GM15510 (cell line): ENCODE measurements around the gene ORM1.
"Not testable (repeated sequence)": the region's sequence is repeated elsewhere in the genome, so short reads cannot be mapped to it uniquely, and the experiment has no call there.

Experiments used
- POLR2A ChIP-seq: IDR thresholded peaks from 3 replicates; pipeline ENCODE4 v1.6.1; 2011; ENCODE audit warnings: borderline replicate concordance; ENCODE audit not compliant: insufficient read length; ENCODE audit errors: extremely low read depth

Gene ORM1

DNA sequence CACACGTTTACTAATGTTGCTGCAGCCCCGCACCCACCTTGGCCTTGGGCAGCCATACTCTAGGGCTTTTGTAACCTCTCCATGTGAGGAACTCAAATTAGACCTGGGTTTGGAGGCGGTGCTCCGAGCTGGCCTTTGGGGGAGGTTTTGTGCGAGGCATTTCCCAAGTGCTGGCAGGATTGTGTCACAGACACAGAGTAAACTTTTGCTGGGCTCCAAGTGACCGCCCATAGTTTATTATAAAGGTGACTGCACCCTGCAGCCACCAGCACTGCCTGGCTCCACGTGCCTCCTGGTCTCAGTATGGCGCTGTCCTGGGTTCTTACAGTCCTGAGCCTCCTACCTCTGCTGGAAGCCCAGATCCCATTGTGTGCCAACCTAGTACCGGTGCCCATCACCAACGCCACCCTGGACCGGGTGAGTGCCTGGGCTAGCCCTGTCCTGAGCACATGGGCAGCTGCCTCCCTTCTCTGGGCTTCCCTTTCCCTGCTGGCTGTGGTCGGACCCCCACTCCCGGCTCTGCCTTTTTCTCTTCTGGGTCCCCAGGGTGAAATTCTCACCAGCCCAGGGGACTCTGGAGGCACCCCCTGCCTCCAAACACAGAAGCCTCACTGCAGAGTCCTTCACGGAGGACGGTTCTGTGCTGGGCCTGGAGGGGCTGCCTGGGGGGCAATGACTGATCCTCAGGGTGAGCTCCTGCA lies at the start of gene ORM1:
ORM1 (plus strand) TSS at position 268 of the 701 bp plus-strand sequence; CDS start at position 304, 36 bp downstream.
- not testable (repeated sequence) for TF ChIP-seq POLR2A

DNA sequence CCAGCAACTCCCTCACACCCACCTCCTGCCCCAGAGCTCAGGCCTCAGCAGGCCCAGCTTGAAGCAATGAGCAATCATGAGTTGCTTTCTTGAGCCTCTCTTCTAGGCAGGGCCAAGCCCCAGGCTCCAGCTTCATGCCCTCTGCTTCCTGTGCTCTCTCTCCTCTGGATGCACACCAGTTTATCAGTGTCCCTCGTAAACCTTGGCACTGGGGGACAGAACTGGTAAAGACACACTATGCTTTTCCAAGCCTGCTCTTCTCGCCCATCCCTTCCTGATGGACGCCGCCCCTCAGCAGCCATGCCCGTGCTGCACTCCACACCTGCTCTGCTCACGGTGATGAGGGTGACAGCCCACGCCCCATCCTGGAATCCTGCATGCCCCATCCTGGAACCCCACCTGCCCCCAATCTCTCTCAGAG lies 49.4 kb upstream of the ORM1 start:
- TF ChIP-seq POLR2A: no peak

DNA sequence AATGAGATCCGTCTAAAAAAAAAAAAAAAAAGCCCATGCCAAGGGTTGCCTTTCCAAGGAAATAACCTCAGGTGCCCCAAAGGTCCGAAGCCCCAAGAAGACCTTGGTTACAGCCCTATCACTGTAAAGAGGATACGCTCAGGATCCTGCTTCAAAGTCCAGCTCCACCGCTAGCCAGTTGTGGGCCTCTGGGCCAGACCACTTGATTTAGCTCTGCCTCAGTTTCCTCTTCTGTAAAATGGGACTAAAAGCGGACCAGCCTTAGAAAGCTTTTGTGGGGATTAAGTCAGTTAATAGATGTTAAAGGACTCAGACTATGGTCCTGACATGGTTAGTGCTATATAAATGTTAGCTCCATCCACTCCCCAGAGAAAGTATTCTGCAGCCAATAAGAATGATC lies 48.7 kb upstream of the ORM1 start:
- no peak for TF ChIP-seq POLR2A

DNA sequence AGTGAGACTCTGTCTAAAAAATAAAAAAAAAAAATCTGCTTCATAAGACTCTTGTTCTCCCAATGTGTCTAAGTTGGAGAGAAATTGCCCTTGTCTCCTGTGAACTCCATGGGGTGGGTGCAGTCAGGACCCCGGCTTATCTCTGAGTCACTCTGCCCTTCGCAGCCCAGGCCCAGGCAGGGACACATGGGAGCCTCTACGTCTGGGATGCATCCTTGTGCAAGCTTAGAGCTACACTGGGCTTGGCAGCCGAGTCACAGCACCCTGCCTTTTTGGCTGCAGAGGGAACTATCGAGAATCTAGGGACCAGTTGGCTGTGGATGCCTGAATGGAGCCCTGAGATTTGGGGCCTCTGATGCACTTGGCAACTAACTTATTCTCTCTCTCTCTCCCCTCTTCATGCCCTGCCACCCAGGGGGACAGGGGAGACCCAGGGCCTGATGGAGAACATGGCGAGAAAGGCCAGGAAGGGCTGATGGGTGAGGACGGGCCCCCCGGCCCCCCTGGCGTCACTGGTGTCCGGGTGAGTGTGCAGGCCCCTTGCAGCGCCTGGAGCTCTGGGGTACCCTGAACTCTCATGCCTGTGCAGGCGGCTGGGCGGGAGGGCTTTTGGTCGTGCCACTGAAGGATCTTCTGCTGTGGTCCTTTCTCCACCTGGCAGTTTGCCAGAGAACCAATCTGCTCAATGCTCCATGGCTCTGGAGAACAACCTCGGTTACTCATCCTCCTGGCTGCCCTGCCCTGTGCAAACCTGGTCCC lies 47.5 kb upstream of the ORM1 start:
- no peak for TF ChIP-seq POLR2A

DNA sequence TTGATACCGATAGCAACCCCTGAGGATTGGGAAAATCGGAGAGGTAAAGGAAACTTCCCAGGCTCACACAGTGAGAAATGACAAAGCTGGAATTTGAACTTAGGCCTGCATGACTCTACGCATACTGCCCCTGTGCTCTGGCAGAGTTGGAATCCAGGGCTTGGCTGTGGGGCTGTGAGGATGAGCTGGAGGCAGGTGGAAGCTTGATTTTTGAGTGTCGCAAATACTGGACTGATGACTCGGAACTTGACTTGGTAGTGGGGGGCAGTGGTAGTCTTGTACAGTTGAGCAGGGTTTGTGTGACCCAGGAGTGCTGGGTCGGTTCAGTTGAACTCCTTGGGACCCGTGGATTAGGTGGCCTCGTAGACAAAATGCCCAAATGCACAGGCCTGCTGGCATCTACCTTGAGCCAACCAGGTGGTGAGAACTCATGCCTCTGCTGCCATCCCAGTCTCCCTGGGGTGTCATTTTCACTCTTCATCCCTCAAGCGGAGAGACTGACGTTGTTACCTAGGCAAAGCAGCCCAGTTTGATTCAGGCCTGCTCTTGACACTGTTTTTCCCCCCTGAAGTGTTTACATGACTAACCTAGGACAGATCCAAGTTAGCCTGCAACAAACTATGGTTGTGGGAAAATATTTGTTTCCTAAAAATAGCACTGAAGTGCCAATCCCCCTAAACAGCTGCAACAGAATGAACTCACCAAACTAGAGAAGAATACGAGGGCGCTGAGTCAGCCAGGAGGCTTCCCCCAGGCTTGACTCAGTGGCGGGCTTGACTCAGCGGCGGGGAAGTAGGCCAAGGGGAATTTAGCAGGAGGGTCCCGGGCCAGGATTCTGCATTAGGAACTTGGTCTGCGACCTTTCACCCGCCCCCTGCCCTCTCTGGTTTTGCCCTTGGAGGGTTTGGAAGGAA lies 45.7 kb upstream of the ORM1 start:
- no peak for TF ChIP-seq POLR2A

DNA sequence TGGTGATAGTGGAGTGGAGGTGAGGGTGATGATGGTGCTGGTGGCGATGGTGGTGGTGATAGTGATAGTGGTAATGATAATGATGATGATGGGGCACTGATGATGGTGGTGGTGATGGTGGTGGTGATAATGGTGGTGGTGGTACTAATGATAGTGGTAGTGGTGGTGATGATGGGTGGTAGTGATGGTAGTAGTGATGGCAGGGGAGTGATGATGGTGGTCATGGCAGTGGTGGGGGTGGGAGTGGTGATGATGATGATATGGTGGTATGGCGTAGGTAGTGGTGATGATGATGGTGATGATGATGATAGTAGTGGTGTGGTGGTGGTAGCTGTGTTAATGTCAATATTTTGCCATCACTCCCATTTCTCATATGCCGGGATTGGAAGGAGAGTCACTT lies 44.5 kb upstream of the ORM1 start:
- no peak for TF ChIP-seq POLR2A

DNA sequence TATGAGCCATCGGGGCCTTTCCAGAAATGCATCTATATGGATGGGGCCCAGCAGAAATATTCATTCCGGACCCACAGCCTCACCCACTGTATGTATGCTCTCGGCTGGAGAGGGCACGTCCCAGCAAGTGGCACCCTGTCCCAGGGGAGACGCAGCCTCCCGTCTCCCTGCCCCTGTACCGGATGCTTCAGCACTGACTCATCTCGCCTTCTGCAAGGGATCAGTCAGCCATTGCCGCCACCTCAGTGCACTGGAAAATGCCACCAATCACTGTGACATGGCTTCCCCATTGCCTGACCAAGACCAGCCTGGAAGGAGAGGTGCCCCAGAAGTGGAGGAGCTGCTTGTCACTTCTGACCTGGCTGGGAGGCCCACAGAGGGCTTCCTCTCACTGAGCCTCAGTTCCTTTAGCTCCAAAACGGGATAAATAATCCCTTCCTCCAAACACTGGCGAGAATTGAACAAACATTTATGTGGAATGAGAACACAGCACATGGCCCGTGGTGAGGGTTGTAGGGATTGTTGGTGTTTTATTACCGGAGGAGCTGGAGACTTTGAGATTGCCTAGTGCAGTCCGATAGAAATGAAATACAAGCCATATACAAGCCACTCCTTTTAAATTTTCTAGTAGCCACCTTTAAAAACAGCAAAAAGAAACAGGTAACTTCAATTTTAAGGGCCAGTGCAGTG lies 43.9 kb upstream of the ORM1 start:
- no peak for TF ChIP-seq POLR2A

DNA sequence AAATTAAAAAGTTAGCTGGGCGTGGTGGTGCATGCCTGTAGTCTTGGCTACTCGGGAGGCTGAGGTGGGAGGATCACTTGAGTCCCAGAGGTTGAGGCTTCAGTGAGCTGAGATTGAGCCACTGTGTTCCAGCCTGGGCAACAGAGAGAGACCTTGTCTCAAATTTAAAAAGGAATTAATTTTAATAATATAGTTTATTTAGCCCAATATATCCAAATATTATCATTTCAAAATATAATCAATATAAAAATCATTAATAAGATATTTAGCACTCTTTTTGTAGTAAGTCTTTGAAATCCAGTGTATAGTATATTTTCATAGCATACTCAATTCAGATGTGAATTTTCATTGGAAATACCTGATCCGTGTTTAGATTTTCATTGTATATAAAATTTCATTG lies 43.2 kb upstream of the ORM1 start:
- TF ChIP-seq POLR2A: no peak

DNA sequence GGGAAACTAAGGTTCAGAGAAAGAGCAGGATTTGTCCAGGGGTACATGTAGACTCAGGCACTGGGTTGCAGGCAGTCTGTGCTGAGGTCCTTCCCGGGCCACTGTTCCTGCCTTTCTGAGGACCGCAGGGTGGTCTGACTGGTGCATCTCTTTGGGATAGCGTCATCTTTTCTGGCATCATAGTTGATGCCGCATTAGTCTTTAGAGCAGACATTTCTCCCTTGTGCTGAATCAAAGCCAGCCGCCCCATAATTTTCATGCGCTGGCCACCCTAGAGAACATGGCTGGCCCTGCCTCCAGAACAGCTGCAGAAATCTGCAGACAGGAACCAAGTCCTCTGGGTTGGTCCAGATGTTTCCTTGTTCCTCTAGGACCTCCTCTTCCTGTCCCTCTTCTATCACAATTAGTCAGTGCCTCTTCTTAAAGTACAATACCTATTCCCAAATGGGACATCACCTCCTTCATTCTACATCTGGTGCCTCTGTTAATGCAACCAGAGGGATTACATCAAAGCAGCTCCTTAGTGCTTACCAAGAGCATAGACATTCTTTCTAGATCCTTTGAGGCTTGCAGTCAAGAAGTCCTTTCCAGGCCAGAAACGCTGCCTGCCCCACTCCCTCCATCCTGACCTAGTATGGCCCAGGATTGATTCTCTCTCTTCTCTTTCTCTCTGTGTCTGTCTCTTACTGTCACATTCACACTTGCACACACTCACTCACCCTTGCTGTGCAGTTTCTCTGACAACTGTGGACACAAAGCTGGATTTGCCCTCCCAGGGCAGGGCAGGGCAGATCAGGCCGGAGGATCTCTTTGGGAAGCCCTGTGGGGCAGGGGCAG lies 42.0 kb upstream of the ORM1 start:
- no peak for TF ChIP-seq POLR2A

DNA sequence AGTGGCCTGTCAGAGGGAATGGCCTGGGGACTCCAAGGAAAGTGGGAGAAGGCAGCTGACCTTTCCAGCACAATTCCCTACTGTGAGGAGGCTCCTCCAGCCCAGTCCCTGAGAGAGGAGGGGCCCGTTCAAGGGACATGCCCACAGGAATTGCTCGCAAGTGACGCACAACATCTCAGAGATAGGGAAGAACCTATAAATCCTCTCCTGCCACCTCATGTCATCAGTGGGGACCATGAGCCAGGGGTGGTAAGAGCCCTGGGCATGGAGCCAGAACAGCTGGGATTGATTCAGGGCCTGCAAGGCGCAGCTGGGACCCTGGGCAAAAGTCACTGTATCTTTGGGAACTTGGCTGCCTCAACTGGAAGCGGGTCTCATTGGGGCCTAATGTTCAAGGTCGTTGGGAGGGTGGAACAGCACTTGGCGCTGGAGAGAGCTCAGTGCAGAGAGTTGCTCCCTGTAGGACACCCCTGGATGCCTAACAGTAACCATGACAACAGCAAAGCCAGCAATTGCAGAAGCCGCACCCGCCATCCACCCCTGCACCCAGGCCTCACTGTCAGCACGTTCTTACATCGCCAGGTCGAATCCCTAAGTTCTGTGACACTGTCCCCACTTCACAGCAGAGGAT lies 41.3 kb upstream of the ORM1 start:
- no peak for TF ChIP-seq POLR2A

DNA sequence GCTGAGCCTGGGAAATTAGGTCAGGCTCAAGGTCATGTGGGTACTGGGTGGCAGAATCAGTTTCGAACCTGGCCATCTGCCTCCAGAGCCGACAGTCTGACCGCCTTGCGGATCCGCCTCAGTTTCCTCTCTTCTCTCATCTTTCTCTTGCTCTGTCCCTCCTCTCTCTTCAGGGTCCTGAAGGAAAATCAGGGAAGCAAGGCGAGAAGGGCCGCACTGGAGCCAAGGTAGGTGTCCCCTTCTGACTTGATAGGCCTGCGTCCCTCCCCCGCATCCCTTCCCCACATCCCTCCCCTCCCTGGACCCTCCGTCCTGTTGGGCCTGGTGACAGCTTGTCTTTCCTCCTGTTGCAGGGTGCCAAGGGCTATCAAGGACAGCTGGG lies 40.8 kb upstream of the ORM1 start:
- TF ChIP-seq POLR2A: no peak

DNA sequence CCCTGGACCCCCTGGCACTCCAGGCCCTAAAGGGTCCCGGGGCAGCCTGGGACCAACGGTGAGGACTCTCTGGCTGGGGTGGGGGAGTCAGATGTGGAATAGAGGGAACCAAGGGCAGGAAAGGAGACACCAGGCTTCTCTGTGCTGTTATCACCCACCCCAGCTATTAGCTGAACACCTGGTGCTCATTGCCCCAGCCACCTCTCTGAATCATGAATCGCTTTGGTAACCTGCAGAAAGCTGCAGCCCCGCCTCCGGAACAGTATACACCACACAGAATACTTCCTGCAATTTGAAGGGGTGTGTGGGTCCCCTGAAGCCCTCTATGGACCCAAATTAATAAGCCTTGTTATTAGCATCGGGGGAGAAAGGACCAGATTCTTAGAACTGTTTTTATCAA lies 40.4 kb upstream of the ORM1 start:
- TF ChIP-seq POLR2A: no peak

DNA sequence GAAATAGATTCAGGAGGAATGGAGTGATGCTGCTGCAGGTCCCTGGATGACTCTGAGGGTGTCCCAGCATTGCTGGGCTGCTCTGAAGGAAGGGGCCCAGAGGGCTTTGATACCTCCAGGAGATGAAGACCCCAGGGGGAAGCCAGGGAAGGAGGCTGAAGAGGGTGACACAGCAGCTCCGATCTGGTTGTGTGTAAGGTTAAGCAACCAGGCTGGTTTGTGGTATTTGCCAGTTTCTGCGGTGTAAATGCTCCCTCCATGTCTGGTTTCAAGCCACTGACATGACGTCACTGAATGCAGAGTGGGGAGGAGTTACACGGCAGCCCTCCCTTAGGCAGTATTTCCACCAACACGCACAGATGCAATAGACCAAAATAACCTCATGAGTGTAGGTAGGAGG lies 40.0 kb upstream of the ORM1 start:
- TF ChIP-seq POLR2A: no peak
